Fibroblast of skin of back (primary cell): Measurements from ENCODE around the gene POLG2. TPM values are rescaled to one million over a fixed set of nuclear protein-coding genes. Genes with fewer than 3 reads are reported as not detected.

Experiments
- DNase-seq: peaks from one replicate; pipeline ENCODE4 v3.0.0-alpha.2; 2013
- polyA plus RNA-seq, 2 experiments: library from polyadenylated mRNA; unstranded; fragments of 120-200 nt; gene quantifications; one replicate each; pipeline ENCODE4 v1.2.1, GENCODE V29; 2013; ENCODE audit not compliant: insufficient read length in 2 of 2

The POLG2 gene
- polyA plus RNA-seq (2013, experiment 1 of 2; ENCODE audit: insufficient read length) = 10.0 TPM
- 9.7 TPM for polyA plus RNA-seq (2013, experiment 2 of 2; ENCODE audit: insufficient read length)

- DNase-seq = peak; percentile 92
Observed at GRCh38 chr17:64496786-64497564, at the start of gene POLG2. Gene POLG2 (minus strand): TSS chr17:64497054. CDS start chr17:64496968, 86 bp downstream.

GRCh38 chr17:64544742-64545141 is 47.9 kb upstream of the POLG2 start:
- no peak for DNase-seq

DNA sequence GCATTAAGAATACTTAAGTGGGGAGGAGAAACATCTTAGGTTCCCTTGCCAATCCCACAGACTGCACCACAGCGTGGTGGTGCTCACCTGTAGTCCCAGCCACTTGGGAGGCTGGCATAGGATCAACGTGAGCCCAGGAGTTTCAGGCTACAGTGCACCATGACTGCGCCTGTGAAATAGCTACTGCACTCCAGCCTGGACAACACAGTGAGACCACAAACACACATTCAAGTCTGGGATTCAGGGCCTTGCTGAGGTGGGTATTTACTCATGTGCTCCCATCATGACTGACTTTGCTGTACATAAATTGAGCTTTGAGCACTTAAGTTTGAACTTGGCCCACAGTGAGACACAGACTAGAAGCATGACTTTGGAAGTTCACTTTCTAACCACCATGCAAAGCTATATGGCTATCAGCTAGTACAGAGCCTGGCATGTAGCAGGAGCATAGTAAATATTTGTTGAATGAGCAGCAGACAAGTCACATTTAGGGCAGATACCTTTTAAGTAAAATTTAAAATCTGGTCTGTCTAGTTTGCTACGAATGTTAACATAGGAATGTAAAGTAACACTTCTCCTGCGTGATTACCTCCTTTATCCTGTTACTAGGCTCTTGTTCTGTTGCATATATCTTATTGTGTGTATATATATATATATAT is 43.4 kb upstream of the POLG2 start:
- DNase-seq = no peak

GRCh38 chr17:64538508-64539130 is 41.8 kb upstream of the POLG2 start:
- no peak for DNase-seq

GRCh38 chr17:64537488-64537887 is 40.6 kb upstream of the POLG2 start:
- no peak for DNase-seq

GRCh38 chr17:64536913-64537312 is 40.1 kb upstream of the POLG2 start:
- no peak for DNase-seq

- DNase-seq = no peak
Observed at GRCh38 chr17:64535357-64535756, 38.5 kb upstream of the POLG2 start.

GRCh38 chr17:64534187-64534586 is 37.3 kb upstream of the POLG2 start:
- peak; percentile 18 for DNase-seq

DNA sequence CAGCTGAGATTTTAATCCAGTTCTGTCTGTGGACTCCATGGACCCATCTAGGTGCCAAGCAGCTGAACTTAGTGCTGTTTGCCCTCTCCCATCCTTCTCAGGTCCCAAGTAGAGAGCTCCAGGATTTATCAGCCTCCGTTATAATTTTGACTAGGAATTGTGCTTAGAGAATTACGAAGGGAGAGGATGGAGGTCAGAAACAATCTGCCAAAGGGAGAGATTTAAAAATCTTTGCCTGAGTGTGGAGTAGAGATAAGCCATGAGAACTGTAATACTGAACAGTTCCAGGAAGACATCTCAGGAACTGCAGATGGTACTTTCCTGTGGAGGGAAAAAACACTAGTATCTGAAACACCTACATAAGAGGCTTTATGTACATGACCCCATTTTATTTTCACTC is 36.9 kb upstream of the POLG2 start:
- no peak for DNase-seq

DNA sequence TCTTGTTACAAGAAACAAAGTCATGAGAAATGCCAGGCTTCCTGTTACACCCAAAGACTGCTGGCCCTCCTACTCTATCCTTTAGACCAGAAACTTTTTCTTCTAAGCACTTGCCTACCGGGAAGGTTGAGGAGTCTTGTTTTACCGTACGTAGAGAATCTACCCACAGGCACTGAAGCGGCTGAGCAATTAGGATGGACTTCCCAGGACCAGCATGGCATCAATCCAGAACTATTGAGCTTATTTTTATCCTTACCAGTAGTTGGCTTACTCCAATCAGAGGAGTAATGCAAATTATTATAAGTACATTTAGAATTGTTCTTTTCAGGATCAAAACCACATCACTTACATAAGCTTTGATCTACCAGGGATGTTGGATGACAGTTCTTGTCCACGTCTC is 35.6 kb upstream of the POLG2 start:
- no peak for DNase-seq

- no peak for DNase-seq
Observed at GRCh38 chr17:64531955-64532371, 35.1 kb upstream of the POLG2 start.

DNA sequence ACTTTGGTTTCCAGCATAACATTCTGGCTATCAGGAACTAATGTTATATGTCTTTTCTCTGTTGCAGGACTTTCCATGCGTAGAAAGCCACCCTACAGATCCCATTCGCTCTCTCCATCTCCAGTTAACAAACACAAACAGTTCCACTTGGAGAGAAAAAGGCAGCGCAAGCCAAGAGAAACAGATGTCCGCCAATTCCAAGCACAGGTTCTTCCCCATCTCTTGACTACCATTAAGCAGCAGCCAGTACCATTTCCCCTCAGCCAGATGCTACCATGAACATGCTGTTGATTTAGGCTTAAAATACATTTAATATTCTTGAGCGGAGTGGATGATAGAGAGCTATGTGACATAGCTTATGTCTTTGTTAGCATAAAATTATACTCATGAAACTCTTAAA is 32.4 kb upstream of the POLG2 start:
- no peak for DNase-seq

DNA sequence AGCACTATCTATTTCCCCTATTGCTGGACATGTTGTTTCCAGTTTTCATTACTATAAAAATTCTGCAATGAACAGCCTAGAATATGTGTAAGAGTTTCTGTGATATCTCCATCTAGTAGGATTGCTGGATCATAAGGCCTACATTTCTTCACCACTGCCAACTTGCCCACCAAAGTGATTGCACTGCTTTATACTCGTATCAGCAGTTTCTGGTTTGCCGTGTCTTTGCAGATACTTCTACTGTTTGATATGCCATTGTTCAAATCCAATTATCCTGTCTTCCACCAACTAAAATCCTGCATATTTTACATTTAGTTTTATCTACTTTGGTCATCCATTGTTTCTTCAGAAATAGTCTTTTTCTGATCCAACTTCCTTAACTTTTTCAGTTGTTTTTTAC is 31.1 kb upstream of the POLG2 start:
- DNase-seq = no peak

GRCh38 chr17:64520359-64520758 is 23.5 kb upstream of the POLG2 start:
- no peak for DNase-seq

- no peak for DNase-seq
Observed at GRCh38 chr17:64519601-64520000, 22.7 kb upstream of the POLG2 start.

DNA sequence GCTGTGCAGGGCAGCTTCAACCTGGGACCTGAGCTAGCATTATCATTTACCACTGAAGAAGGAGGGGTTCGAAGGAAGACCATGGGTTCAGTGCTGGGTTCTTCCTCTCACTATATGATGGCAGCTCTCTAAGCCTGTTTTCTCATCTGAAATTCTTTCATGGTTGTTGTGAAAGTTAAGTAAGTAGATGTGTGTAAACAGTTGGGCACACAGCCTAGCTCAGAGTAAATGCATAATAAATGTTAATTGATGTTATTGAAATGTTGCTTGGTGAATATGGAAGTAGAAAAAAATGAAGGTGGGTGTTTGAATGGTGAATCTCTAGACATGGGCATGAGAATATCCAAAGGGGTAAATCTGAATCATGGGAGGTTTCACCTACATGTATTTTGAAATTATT is 19.0 kb upstream of the POLG2 start:
- no peak for DNase-seq

DNA sequence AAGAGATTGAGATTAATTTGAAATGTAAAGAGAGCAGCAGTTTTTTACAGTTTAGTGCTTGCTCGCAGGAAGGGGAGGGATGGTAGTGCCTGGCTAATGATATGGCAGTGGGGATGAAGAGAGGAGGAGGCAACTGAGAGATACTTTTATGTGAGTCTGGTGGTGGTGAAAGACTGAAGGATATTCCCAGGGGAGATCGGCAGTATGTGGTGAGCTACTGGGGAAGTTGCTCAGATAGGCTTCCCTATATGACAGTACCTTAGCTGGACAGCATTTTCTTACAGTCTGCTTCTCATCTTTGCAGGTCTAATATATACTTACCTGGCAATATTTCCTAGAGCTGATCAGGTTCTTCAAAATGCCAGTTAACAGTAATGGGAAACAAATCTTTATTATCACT is 18.6 kb upstream of the POLG2 start:
- no peak for DNase-seq

GRCh38 chr17:64509179-64509578 is 12.3 kb upstream of the POLG2 start:
- no peak for DNase-seq

GRCh38 chr17:64508683-64509082 is 11.8 kb upstream of the POLG2 start:
- no peak for DNase-seq

DNA sequence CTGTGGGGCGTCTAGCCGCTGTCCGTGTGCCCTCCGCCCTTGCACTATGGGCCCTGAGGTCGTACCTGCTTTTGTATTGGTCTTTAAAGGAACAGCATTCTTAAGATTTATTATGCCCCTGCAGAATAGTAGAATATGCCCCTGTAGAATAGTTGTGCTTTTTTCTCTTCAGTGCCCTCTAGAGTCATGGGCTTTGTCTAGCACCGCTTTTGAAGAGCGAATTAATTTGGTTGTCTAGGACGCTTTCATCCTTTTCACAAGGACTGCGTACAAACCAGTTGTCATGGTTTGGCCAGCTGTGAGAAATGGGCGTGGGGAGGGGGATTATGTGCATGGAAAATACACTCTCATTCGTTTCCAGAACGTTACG is 10.5 kb upstream of the POLG2 start:
- peak; percentile 78 for DNase-seq

- DNase-seq = peak; percentile 98
Observed at GRCh38 chr17:64506576-64507412, 9.9 kb upstream of the POLG2 start, which contains the start of gene CEP95. Gene CEP95 (plus strand): TSS chr17:64506977. CDS start chr17:64507098, 121 bp downstream.

DNA sequence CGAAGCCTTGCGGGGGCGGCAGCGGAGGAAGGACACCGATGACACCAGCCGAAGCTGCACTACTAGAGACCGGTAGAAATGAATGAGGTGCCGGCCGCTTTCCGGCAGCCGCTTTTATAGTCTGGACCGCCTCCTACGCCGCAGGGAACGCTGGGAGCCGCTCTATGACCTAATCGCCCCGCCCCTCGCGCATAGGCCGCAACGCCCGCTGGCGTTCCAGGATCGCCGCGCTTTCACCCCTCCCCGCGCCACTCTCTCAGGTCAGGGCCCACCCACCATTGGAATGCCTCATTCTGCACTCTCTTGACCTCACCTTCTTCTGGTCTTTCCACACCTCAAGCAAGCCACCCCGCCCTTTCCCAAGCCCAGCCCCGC is 9.3 kb upstream of the POLG2 start, which contains the start of gene DDX5:
TSS of gene DDX5 (minus strand) at position 89 of the 375 bp plus-strand sequence. CDS start 170 bp downstream, outside the sequence.
- peak; percentile 95 for DNase-seq
